Medulla oblongata (tissue), 1 donor: ENCODE data around the gene NPC1L1.

ENCODE experiments used
- DNase-seq: peaks from one replicate; pipeline ENCODE4 v3.0.0-alpha.2; 2015; ENCODE audit errors: extremely low spot score

Gene NPC1L1

GRCh38 chr7:44471850-44472249 is 69.3 kb downstream of the NPC1L1 start:
- no peak for DNase-seq

- no peak for DNase-seq
Observed at GRCh38 chr7:44471436-44471835, 69.7 kb downstream of the NPC1L1 start.

- no peak for DNase-seq
Observed at GRCh38 chr7:44470628-44471245, 70.4 kb downstream of the NPC1L1 start.

- DNase-seq = no peak
Observed at GRCh38 chr7:44470135-44470479, 71.0 kb downstream of the NPC1L1 start.

- no peak for DNase-seq
Observed at GRCh38 chr7:44469461-44470134, 71.5 kb downstream of the NPC1L1 start.

- DNase-seq = no peak
Observed at GRCh38 chr7:44467217-44467548, 73.9 kb downstream of the NPC1L1 start.

- DNase-seq = peak; percentile 43
Observed at GRCh38 chr7:44466300-44467216, 74.6 kb downstream of the NPC1L1 start.

- DNase-seq = no peak
Observed at GRCh38 chr7:44465490-44465889, 75.6 kb downstream of the NPC1L1 start.

GRCh38 chr7:44463169-44463808 is 77.8 kb downstream of the NPC1L1 start:
- no peak for DNase-seq
